Caco-2 (cell line): ENCODE results near the gene SEC22A. TPM values are rescaled to one million over a fixed set of nuclear protein-coding genes. Genes with fewer than 3 reads are reported as not detected.

Source experiments
- BruUV-seq: library from RNA; stranded (reverse); fragments of 400-500 nt; replicated peaks from 2 replicates; lab custom pipeline; 2021; lab: Mats Ljungman, UMichigan
- CTCF ChIA-PET: fragments of 300-600 bp; sonication (Branson Sonifier 250); formaldehyde crosslinking; loops from one replicate; lab custom pipeline; 2022; ENCODE audit warnings: antibody characterized with exemption; lab: Charles Lee
- POLR2A ChIA-PET: fragments of 300-600 bp; sonication (Branson Sonifier 250); formaldehyde crosslinking; loops from one replicate; lab custom pipeline; 2022; ENCODE audit warnings: antibody characterized with exemption; lab: Charles Lee
- DNase-seq, 2 experiments: peaks; one replicate each; pipeline versions ENCODE4 v3.0.0 to v3.0.0-alpha.2; 2020 to 2022
- H3K27me3 ChIP-seq: replicated peaks from 2 replicates; pipeline ENCODE4 v1.6.0; 2011; ENCODE audit warnings: low read length; ENCODE audit not compliant: control insufficient read depth, insufficient read depth
- H3K36me3 ChIP-seq: 2 replicates; pipeline ENCODE4 v1.5.1; 2011; ENCODE audit warnings: low read length; ENCODE audit not compliant: control insufficient read depth, insufficient read depth
- H3K4me1 ChIP-seq: fragments of 250-450 bp; sonication (Bioruptor Pico); 2 replicates; pipeline ENCODE4 v1.5.1; 2020; ENCODE audit warnings: mild to moderate bottlenecking
- H3K4me3 ChIP-seq: 2 replicates; pipeline ENCODE4 v1.5.1; 2011; ENCODE audit warnings: low read depth, mild to moderate bottlenecking, control low read depth, low read length
- H3K9me3 ChIP-seq: fragments of 250-450 bp; sonication (Bioruptor Pico); 2 replicates; pipeline ENCODE4 v1.5.1; 2020; ENCODE audit warnings: mild to moderate bottlenecking, moderate library complexity
- H3K27ac Mint-ChIP-seq: one replicate; pipeline ENCODE4 v1.8.0; 2022; ENCODE audit warnings: mixed read lengths; ENCODE audit not compliant: unreplicated experiment
- H3K27me3 Mint-ChIP-seq: one replicate; pipeline ENCODE4 v1.8.0; 2022; ENCODE audit warnings: mixed read lengths; ENCODE audit not compliant: insufficient read depth, unreplicated experiment
- H3K36me3 Mint-ChIP-seq: one replicate; pipeline ENCODE4 v1.8.0; 2022; ENCODE audit warnings: mild to moderate bottlenecking, mixed read lengths; ENCODE audit not compliant: insufficient read depth, unreplicated experiment
- H3K4me1 Mint-ChIP-seq: one replicate; pipeline ENCODE4 v1.8.0; 2022; ENCODE audit warnings: low read depth, mixed read lengths; ENCODE audit not compliant: unreplicated experiment
- H3K4me3 Mint-ChIP-seq: one replicate; pipeline ENCODE4 v1.8.0; 2022; ENCODE audit warnings: mild to moderate bottlenecking, moderate library complexity, mixed read lengths; ENCODE audit not compliant: unreplicated experiment
- H3K9me3 Mint-ChIP-seq: one replicate; pipeline ENCODE4 v1.8.0; 2022; ENCODE audit warnings: mixed read lengths; ENCODE audit not compliant: unreplicated experiment
- intact Hi-C: fragments of 100-400 bp; cut with micrococcal nuclease; formaldehyde crosslinking; loops from one replicate; pipeline ENCODE4 v1.10.0; 2022; ENCODE audit not compliant: unreplicated experiment
- total RNA-seq: library from RNA; stranded (reverse); gene quantifications from 2 replicates; pipeline ENCODE4 v1.2.3, GENCODE V29; 2022
- TF ChIP-seq, protein P1 (sequence below), 2 experiments: fragments of 200-600 bp in 1 of 2; IDR thresholded peaks; 1 replicate in 1 of 2; 2 replicates in 1 of 2; pipeline versions ENCODE4 v1.5.1 to v1.8.0; 2011 to 2022; ENCODE audit warnings: antibody characterized with exemption in 1 of 2, control low read depth in 1 of 2, inconsistent platforms in 1 of 2, low read depth in 1 of 2, low read length in 1 of 2, mild to moderate bottlenecking in 1 of 2, moderate library complexity in 1 of 2; ENCODE audit not compliant: insufficient read depth in 1 of 2, severe bottlenecking in 1 of 2, unreplicated experiment in 1 of 2

SEC22A gene
- total RNA-seq, 1 experiment from 2014 or later = 17.7 TPM

DNA sequence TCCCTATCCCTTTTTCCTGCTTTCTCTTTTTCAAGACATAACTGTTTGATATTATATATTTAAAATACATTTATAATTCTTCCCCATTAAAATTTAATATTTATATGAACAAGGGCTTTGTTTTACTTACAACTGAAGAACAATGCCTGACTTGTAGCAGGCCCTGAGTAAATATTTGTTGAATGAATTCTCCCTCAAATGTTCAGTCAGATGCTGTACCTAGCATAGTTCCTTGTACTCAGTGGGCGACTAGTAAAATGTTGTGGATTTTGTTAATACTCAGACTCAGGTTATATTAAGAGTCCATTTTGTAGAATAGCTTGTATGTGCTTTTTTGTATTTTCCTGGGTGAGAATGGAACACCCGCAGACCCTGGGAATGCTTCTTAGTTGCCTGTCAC is 69.1 kb downstream of the SEC22A start:
- H3K9me3 ChIP-seq = no peaks in the 10 kb centered on the region
- no peaks in the 10 kb centered on the region for H3K4me1 ChIP-seq
- DNase-seq = no peak
- H3K36me3 Mint-ChIP-seq = peaks cover 6% of the 10 kb centered on the region
- no peak overlapping the region for H3K27ac Mint-ChIP-seq
- no peaks in the 10 kb centered on the region for H3K27me3 ChIP-seq
- intact Hi-C loops = no loop called here
- H3K36me3 ChIP-seq = no peaks in the 10 kb centered on the region
- no peak overlapping the region for H3K4me3 Mint-ChIP-seq
- H3K4me3 ChIP-seq = no peak overlapping the region
- no peaks in the 10 kb centered on the region for H3K4me1 Mint-ChIP-seq
- H3K27me3 Mint-ChIP-seq = no peaks in the 10 kb centered on the region
- BruUV-seq = no TSS peak
- POLR2A ChIA-PET = no interaction called here
- TF ChIP-seq, protein P1, sequence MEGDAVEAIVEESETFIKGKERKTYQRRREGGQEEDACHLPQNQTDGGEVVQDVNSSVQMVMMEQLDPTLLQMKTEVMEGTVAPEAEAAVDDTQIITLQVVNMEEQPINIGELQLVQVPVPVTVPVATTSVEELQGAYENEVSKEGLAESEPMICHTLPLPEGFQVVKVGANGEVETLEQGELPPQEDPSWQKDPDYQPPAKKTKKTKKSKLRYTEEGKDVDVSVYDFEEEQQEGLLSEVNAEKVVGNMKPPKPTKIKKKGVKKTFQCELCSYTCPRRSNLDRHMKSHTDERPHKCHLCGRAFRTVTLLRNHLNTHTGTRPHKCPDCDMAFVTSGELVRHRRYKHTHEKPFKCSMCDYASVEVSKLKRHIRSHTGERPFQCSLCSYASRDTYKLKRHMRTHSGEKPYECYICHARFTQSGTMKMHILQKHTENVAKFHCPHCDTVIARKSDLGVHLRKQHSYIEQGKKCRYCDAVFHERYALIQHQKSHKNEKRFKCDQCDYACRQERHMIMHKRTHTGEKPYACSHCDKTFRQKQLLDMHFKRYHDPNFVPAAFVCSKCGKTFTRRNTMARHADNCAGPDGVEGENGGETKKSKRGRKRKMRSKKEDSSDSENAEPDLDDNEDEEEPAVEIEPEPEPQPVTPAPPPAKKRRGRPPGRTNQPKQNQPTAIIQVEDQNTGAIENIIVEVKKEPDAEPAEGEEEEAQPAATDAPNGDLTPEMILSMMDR (IDR thresholded peaks at IDR 0.05; ENCODE audit: insufficient read depth in 1 of 2, low read depth in 1 of 2, low read length in 1 of 2, severe bottlenecking in 1 of 2, unreplicated experiment in 1 of 2) = no peak
- H3K9me3 Mint-ChIP-seq = no peaks in the 10 kb centered on the region
- CTCF ChIA-PET = no interaction called here

DNA sequence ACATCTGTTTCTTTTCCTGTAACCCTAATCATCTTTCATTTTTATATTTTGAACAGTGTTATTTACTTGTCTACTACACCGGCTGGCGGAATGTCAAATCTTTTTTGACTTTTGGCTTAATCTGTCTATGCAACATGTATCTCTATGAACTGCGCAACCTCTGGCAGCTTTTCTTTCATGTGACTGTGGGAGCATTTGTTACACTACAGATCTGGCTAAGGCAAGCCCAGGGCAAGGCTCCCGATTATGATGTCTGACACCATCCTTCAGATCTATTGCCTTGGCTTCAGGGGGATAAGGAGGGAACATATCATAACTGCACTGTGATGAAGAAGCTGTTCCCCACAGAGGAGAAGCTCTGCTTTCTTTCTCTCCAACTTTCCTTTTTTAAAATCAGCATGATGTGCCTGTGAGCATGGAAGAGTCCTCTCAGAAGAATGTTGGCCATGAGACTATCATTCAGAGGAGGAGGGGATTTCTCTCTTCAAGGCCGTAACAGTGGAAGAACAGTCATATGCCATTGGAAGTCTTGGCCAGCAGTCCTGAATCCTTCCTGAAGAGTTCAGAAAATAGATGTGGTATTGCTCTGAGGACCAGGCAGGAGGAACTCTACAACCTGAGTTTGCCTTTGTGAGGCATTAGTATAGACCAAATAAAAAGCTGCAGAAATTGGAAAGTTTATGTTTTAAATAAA is 69.9 kb downstream of the SEC22A start:
- Mint-ChIP-seq H3K4me1 (no peaks in the 10 kb centered on the region), H3K27me3 (no peaks in the 10 kb centered on the region), H3K36me3 (peaks cover 6% of the 10 kb centered on the region), H3K9me3 (no peaks in the 10 kb centered on the region), H3K4me3 (no peak overlapping the region), H3K27ac (no peak overlapping the region)
- no peak overlapping the region for H3K4me3 ChIP-seq
- H3K36me3 ChIP-seq = no peaks in the 10 kb centered on the region
- H3K9me3 ChIP-seq = no peaks in the 10 kb centered on the region
- no peak for DNase-seq
- TF ChIP-seq, protein P1 (IDR thresholded peaks at IDR 0.05; ENCODE audit: insufficient read depth in 1 of 2, low read depth in 1 of 2, low read length in 1 of 2, severe bottlenecking in 1 of 2, unreplicated experiment in 1 of 2) = no peak
- no peaks in the 10 kb centered on the region for H3K4me1 ChIP-seq
- CTCF ChIA-PET = interaction anchor here (0.6 kb wide), 1 partner anchor 11 kb away, joined by 3 read pairs; no protein-coding TSS in a partner anchor
- no peaks in the 10 kb centered on the region for H3K27me3 ChIP-seq
- POLR2A ChIA-PET = no interaction called here
- intact Hi-C loops = no loop called here
- no TSS peak for BruUV-seq

DNA sequence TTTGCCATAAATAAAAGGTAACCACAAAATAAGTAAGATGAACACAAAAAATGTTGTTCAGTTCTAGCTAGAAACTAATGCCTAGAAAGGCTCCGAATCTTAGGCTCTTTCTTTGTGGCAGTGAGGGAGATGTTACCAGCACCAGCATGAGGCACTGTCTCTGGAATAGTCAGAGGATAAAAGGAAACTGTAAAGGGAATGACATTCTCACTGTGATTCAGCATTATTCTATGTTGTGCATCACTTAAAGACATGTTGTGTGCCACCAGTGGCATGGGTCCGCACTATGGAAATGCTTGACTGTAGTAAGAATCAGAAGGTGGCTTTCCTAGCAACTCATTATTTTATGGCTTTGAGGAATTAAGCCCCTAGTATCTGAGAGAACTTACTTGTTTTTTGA is 70.8 kb downstream of the SEC22A start:
- Histone ChIP-seq H3K4me1 (no peaks in the 10 kb centered on the region), H3K27me3 (no peaks in the 10 kb centered on the region), H3K4me3 (no peak overlapping the region), H3K9me3 (no peaks in the 10 kb centered on the region), H3K36me3 (no peaks in the 10 kb centered on the region)
- TF ChIP-seq, protein P1 (IDR thresholded peaks at IDR 0.05; ENCODE audit: insufficient read depth in 1 of 2, low read depth in 1 of 2, low read length in 1 of 2, severe bottlenecking in 1 of 2, unreplicated experiment in 1 of 2) = no peak
- no peaks in the 10 kb centered on the region for H3K9me3 Mint-ChIP-seq
- intact Hi-C loops = no loop called here
- no peaks in the 10 kb centered on the region for H3K36me3 Mint-ChIP-seq
- no peak for DNase-seq
- no peaks in the 10 kb centered on the region for H3K4me1 Mint-ChIP-seq
- H3K4me3 Mint-ChIP-seq = no peak overlapping the region
- CTCF ChIA-PET = no interaction called here
- H3K27me3 Mint-ChIP-seq = no peaks in the 10 kb centered on the region
- POLR2A ChIA-PET = no interaction called here
- BruUV-seq = no TSS peak
- H3K27ac Mint-ChIP-seq = no peak overlapping the region
